Transverse colon (tissue), 4 donors: ENCODE data around the gene AMACR. TPM values are rescaled to one million over a fixed set of nuclear protein-coding genes. Genes with fewer than 3 reads are reported as not detected.

ENCODE experiments used
- DNase-seq: peaks from one replicate; pipeline ENCODE4 v3.0.0-alpha.2; 2019
- H3K27ac ChIP-seq, 4 donors: fragments of 200-600 bp; sonication (generic); 2 replicates each; pipeline ENCODE4 v1.5.1; 2016 to 2018; ENCODE audit warnings: inconsistent platforms in 4 of 4
- H3K27me3 ChIP-seq: fragments of 200-600 bp; sonication (generic); 2 replicates; pipeline ENCODE4 v1.5.1; 2017; ENCODE audit warnings: inconsistent platforms
- H3K36me3 ChIP-seq, 4 donors: fragments of 200-600 bp; sonication (generic); 2 replicates each; pipeline ENCODE4 v1.5.1; 2017 to 2019; ENCODE audit warnings: inconsistent platforms in 4 of 4
- H3K4me1 ChIP-seq, 4 donors: fragments of 200-600 bp; sonication (generic); 2 replicates each; pipeline ENCODE4 v1.5.1; 2017 to 2020; ENCODE audit warnings: inconsistent platforms in 4 of 4
- H3K4me3 ChIP-seq, 4 donors: fragments of 200-600 bp; sonication (generic); 1 replicate in 1 of 4; 2 replicates in 3 of 4; pipeline versions ENCODE4 v1.5.1 to v1.6.1; 2017 to 2019; ENCODE audit warnings: inconsistent platforms in 4 of 4
- H3K9me3 ChIP-seq, 2 donors: fragments of 200-600 bp; sonication (generic); 2 replicates each; pipeline ENCODE4 v1.5.1; 2017 to 2019; ENCODE audit warnings: inconsistent platforms in 2 of 2
- EP300 ChIP-seq: sonication (generic); formaldehyde crosslinking; IDR thresholded peaks from one replicate; pipeline ENCODE4 v1.6.1; 2017; ENCODE audit warnings: antibody characterized with exemption, low read depth
- POLR2A ChIP-seq: fragments of 450-650 bp; IDR thresholded peaks from one replicate; pipeline ENCODE4 v1.6.1; 2016; ENCODE audit warnings: antibody characterized with exemption, mild to moderate bottlenecking, moderate library complexity
- POLR2AphosphoS5 ChIP-seq, 3 donors: sonication (generic); formaldehyde crosslinking; IDR thresholded peaks; one replicate each; pipeline ENCODE4 v1.6.1; 2016; ENCODE audit warnings: antibody characterized with exemption in 3 of 3
- WGBS, 2 donors: methylation state at CpG; one replicate each; pipeline ENCODE4 v1.1.5; 2018; ENCODE audit warnings: low coverage in 1 of 2; 5-methylcytosine and 5-hydroxymethylcytosine counted together
- in situ Hi-C, 4 donors: fragments of 200-750 bp; cut with MboI; loops; one replicate each; pipeline versions ENCODE4 v1.15.0 to v1.15.1; 2017; ENCODE audit warnings: low sequenced_read_pairs in 3 of 4, low pct_ligation_motif_present in 1 of 4, low pct_unique_long_range_greater_than_20kb in 1 of 4
- intact Hi-C: fragments of 100-400 bp; cut with DNase I; formaldehyde crosslinking; loops from one replicate; pipeline ENCODE4 v1.15.1; 2023; ENCODE audit warnings: low total_unique reads
- small RNA-seq, 4 donors: library from RNA; depleted of rRNA; stranded (forward); fragments of <200 nt; gene quantifications; one replicate each; pipeline ENCODE3, GENCODE V24; 2016
- total RNA-seq, 4 donors: library from RNA; depleted of rRNA; stranded (reverse); fragments of >200 nt; gene quantifications; one replicate each; pipeline ENCODE4 v1.1.0, GENCODE V29; 2016
- TF ChIP-seq, protein P1 (sequence below), 5 experiments: fragments of 200-600 bp in 3 of 5; fragments of 450-650 bp in 2 of 5; sonication (generic) in 3 of 5; IDR thresholded peaks; 1 replicate in 2 of 5; 2 replicates in 3 of 5; pipeline ENCODE4 v1.5.1; 2016 to 2017; ENCODE audit warnings: antibody characterized with exemption in 5 of 5, inconsistent platforms in 3 of 5, mild to moderate bottlenecking in 2 of 5, moderate library complexity in 1 of 5

Gene AMACR
- total RNA-seq, 4 donors from 2014 or later = 39.1 to 88.1 (median 70.6) TPM

DNA sequence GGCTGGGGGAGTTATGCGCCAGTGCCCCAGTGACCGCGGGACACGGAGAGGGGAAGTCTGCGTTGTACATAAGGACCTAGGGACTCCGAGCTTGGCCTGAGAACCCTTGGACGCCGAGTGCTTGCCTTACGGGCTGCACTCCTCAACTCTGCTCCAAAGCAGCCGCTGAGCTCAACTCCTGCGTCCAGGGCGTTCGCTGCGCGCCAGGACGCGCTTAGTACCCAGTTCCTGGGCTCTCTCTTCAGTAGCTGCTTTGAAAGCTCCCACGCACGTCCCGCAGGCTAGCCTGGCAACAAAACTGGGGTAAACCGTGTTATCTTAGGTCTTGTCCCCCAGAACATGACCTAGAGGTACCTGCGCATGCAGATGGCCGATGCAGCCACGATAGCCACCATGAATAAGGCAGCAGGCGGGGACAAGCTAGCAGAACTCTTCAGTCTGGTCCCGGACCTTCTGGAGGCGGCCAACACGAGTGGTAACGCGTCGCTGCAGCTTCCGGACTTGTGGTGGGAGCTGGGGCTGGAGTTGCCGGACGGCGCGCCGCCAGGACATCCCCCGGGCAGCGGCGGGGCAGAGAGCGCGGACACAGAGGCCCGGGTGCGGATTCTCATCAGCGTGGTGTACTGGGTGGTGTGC lies 71.4 kb downstream of the AMACR start, which contains the start of gene RXFP3:
Gene RXFP3 (plus strand): TSS at position 6 of the 636 bp plus-strand sequence. CDS start 355 bp downstream, at position 361.
- Histone ChIP-seq H3K4me3 (peak within 1 kb of the TSS in 1 of 4 donors; percentile 35), H3K27ac (no peak within 1 kb of the TSS), H3K27me3 (peaks cover 59% of the 10 kb centered on the region), H3K36me3 (no peaks in the 10 kb centered on the region), H3K9me3 (no peaks in the 10 kb centered on the region), H3K4me1 (peaks cover 0 to 12% (median 7%) of the 10 kb centered on the region in 4 donors)
- TF ChIP-seq POLR2AphosphoS5 (IDR thresholded peaks at IDR 0.05) (no peak), POLR2A (no peak), EP300 (no peak)
- TF ChIP-seq, protein P1, sequence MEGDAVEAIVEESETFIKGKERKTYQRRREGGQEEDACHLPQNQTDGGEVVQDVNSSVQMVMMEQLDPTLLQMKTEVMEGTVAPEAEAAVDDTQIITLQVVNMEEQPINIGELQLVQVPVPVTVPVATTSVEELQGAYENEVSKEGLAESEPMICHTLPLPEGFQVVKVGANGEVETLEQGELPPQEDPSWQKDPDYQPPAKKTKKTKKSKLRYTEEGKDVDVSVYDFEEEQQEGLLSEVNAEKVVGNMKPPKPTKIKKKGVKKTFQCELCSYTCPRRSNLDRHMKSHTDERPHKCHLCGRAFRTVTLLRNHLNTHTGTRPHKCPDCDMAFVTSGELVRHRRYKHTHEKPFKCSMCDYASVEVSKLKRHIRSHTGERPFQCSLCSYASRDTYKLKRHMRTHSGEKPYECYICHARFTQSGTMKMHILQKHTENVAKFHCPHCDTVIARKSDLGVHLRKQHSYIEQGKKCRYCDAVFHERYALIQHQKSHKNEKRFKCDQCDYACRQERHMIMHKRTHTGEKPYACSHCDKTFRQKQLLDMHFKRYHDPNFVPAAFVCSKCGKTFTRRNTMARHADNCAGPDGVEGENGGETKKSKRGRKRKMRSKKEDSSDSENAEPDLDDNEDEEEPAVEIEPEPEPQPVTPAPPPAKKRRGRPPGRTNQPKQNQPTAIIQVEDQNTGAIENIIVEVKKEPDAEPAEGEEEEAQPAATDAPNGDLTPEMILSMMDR (IDR thresholded peaks at IDR 0.05) = no peak
- intact Hi-C loops (loop anchor here (10.0 kb wide), 1 partner anchor 502 kb away; no protein-coding TSS in a partner anchor), in situ Hi-C loops (loop anchor here in 3 of 4 donors (10.0 to 25.0 kb wide), 3 partner anchors 474 to 502 kb away; partner anchors contain the start of gene TARS1 (in 1 of the 3))
- DNase-seq = no peak
- 20 to 34% methylated on average over 1 to 33 of the region's 45 CpGs for WGBS, 2 donors

Small RNA genes lying within 50 kb of the gene (small RNA-seq; reads per million reads assigned to genes)
- gene AC139783.1 = 0 reads per million in 4 donors

Other genes with a start within 250 kb of the AMACR start
- 1 to 10 TPM in 3 of 4 donors, under 1 TPM in 1; 0.60 to 4.1 (median 1.3) TPM for gene ADAMTS12, start 116.1 kb downstream of the AMACR start, total RNA-seq
- not detected for gene RXFP3, start 71.7 kb downstream of the AMACR start, total RNA-seq
- 1 to 10 TPM in 1 of 4 donors, under 1 TPM in 1, not detected in 2; 0.95 to 1.6 TPM for gene SLC45A2, start 23.4 kb downstream of the AMACR start, total RNA-seq
- 10 to 100 TPM in 1 of 4 donors, 1 to 10 TPM in 3; 6.6 to 13.3 (median 7.6) TPM for gene C1QTNF3, start 35.2 kb upstream of the AMACR start, total RNA-seq